Lower leg skin (tissue), 3 donors: ENCODE results near the gene EVI2A.

Experiments used
- CTCF ChIP-seq, 3 donors: fragments of 450-650 bp; IDR thresholded peaks; one replicate each; pipeline ENCODE4 v1.5.1; 2016; ENCODE audit warnings: antibody characterized with exemption in 3 of 3, mild to moderate bottlenecking in 3 of 3, moderate library complexity in 2 of 3
- POLR2A ChIP-seq, 2 donors: fragments of 450-650 bp; IDR thresholded peaks; one replicate each; pipeline ENCODE4 v1.6.1; 2016 to 2017; ENCODE audit warnings: antibody characterized with exemption in 2 of 2, mild to moderate bottlenecking in 1 of 2, moderate library complexity in 1 of 2

- TF ChIP-seq POLR2A (IDR thresholded peaks at IDR 0.05) (no peak), CTCF (IDR thresholded peaks at IDR 0.05) (no peak)
These were observed 27.8 kb downstream of the EVI2A start for GRCh38 chr17:31293581-31293980.
